HCT116 (cell line): ENCODE data around the gene CDH1. TPM values are rescaled to one million over a fixed set of nuclear protein-coding genes. Genes with fewer than 3 reads are reported as not detected.

Source experiments
- ATAC-seq: fragments of 200-7000 bp; cut with Tn5 transposase; 2 replicates; pipeline ENCODE4 v1.9.1; 2020; ENCODE audit warnings: mild to moderate bottlenecking, moderate library complexity
- BruUV-seq: library from RNA; stranded (reverse); fragments of 400-500 nt; replicated peaks from 2 replicates; lab custom pipeline; 2021; lab: Mats Ljungman, UMichigan
- CTCF ChIA-PET: fragments of 300-600 bp; sonication (Branson Sonifier 250); formaldehyde crosslinking; loops from one replicate; lab custom pipeline; 2021; ENCODE audit warnings: antibody characterized with exemption; lab: Charles Lee
- POLR2A ChIA-PET: fragments of 300-600, 350-600 bp; sonication (Branson Sonifier 250); formaldehyde crosslinking; loops from one replicate; lab custom pipeline; 2021; ENCODE audit warnings: antibody characterized with exemption; lab: Charles Lee
- RAD21 ChIA-PET, 2 experiments: fragments of 300-600 bp; sonication (Branson Sonifier 250); formaldehyde crosslinking; loops; one replicate each; lab custom pipeline; 2023; ENCODE audit warnings: low total read pairs in 2 of 2; ENCODE audit not compliant: uncharacterized antibody in 2 of 2, unreplicated experiment in 2 of 2, low non-redundant PET in 1 of 2; lab: Charles Lee
- DNase-seq: peaks from one replicate; pipeline ENCODE4 v3.0.0-alpha.2; 2010; ENCODE audit warnings: low read depth, low spot score
- H2AFZ ChIP-seq: fragments of 200-600 bp; shearing (Covaris generic), sonication (generic); 2 replicates; pipeline ENCODE4 v1.6.1; 2017; ENCODE audit warnings: low read depth, mixed run types, mixed read lengths, antibody characterized with exemption, low read length; ENCODE audit not compliant: poor library complexity, severe bottlenecking
- H3K27ac ChIP-seq: 2 replicates; pipeline ENCODE4 v1.5.1; 2012; ENCODE audit warnings: low read depth, low read length
- H3K27me3 ChIP-seq: fragments of 200-600 bp; sonication (generic); 2 replicates; pipeline ENCODE4 v1.6.1; 2016; ENCODE audit warnings: mixed run types, low read length, mixed read lengths; ENCODE audit not compliant: insufficient read depth
- H3K36me3 ChIP-seq, 2 experiments: fragments of 200-500 bp in 1 of 2; fragments of 200-600 bp in 1 of 2; sonication (Bioruptor generic) in 1 of 2; sonication (generic) in 1 of 2; 2 replicates each; pipeline versions ENCODE4 v1.5.1 to v1.6.1; 2014 to 2016; ENCODE audit warnings: low read length in 2 of 2, inconsistent platforms in 1 of 2, mixed read lengths in 1 of 2, mixed run types in 1 of 2; ENCODE audit not compliant: insufficient read depth in 2 of 2, control insufficient read depth in 1 of 2
- H3K4me1 ChIP-seq, 2 experiments: fragments of 200-600 bp in 1 of 2; sonication (generic) in 1 of 2; 2 replicates each; pipeline versions ENCODE4 v1.5.1 to v1.6.1; 2012 to 2017; ENCODE audit warnings: low read length in 2 of 2, inconsistent platforms in 1 of 2, mild to moderate bottlenecking in 1 of 2, mixed read lengths in 1 of 2, mixed run types in 1 of 2, moderate library complexity in 1 of 2; ENCODE audit not compliant: insufficient read depth in 2 of 2, control insufficient read depth in 1 of 2
- H3K4me2 ChIP-seq: fragments of 200-600 bp; sonication (generic); 2 replicates; pipeline ENCODE4 v1.6.1; 2017; ENCODE audit warnings: mixed run types, low read length, mixed read lengths
- H3K4me3 ChIP-seq, 2 experiments: fragments of 200-600 bp in 1 of 2; sonication (generic) in 1 of 2; replicated peaks in 1 of 2; 2 replicates each; pipeline ENCODE4 v1.5.1; 2011 to 2016; ENCODE audit warnings: low read length in 2 of 2, control low read depth in 1 of 2, low read depth in 1 of 2, mild to moderate bottlenecking in 1 of 2, mixed read lengths in 1 of 2, mixed run types in 1 of 2
- H3K79me2 ChIP-seq: fragments of 200-600 bp; sonication (generic); 2 replicates; pipeline ENCODE4 v1.6.1; 2017; ENCODE audit warnings: mild to moderate bottlenecking, mixed run types, low read length, moderate library complexity, mixed read lengths; ENCODE audit not compliant: insufficient read depth
- H3K9ac ChIP-seq: fragments of 200-600 bp; sonication (generic); 2 replicates; pipeline ENCODE4 v1.6.1; 2016; ENCODE audit warnings: low read length, mixed read lengths
- H3K9me2 ChIP-seq: fragments of 200-600 bp; sonication (generic), shearing (Covaris generic); 2 replicates; pipeline ENCODE4 v1.6.1; 2017; ENCODE audit warnings: mixed run types, mild to moderate bottlenecking, moderate library complexity; ENCODE audit not compliant: insufficient read depth
- H3K9me3 ChIP-seq, 2 experiments: fragments of 200-500 bp in 1 of 2; fragments of 200-600 bp in 1 of 2; sonication (Bioruptor generic) in 1 of 2; sonication (generic) in 1 of 2; 2 replicates each; pipeline ENCODE4 v1.6.1; 2014 to 2017; ENCODE audit warnings: low read length in 2 of 2, mixed read lengths in 2 of 2, inconsistent platforms in 1 of 2, low read depth in 1 of 2, mild to moderate bottlenecking in 1 of 2, mixed run types in 1 of 2, moderate library complexity in 1 of 2; ENCODE audit not compliant: control insufficient read depth in 1 of 2, insufficient read depth in 1 of 2
- H4K20me1 ChIP-seq: fragments of 200-600 bp; sonication (generic), shearing (Covaris generic); 2 replicates; pipeline ENCODE4 v1.6.1; 2017; ENCODE audit warnings: mixed run types, mild to moderate bottlenecking, moderate library complexity; ENCODE audit not compliant: insufficient read depth
- CEBPB ChIP-seq: IDR thresholded peaks from 2 replicates; pipeline ENCODE4 v1.6.1; 2012; ENCODE audit warnings: low read depth
- EGR1 ChIP-seq: IDR thresholded peaks from 2 replicates; pipeline ENCODE4 v1.6.1; 2012; ENCODE audit warnings: low read depth
- ELF1 ChIP-seq: IDR thresholded peaks from 2 replicates; pipeline ENCODE4 v1.6.1; 2012; ENCODE audit warnings: low read depth, borderline replicate concordance
- EZH2 ChIP-seq: fragments of 200-600 bp; sonication (generic); IDR thresholded peaks from 2 replicates; pipeline ENCODE4 v1.6.1; 2017; ENCODE audit warnings: antibody characterized with exemption, mixed run types
- FOSL1 ChIP-seq: IDR thresholded peaks from 2 replicates; pipeline ENCODE4 v1.6.1; 2012; ENCODE audit warnings: low read depth
- JUND ChIP-seq: IDR thresholded peaks from 2 replicates; pipeline ENCODE4 v1.6.1; 2012
- POLR2A ChIP-seq: IDR thresholded peaks from 2 replicates; pipeline ENCODE4 v1.7.0; 2011; ENCODE audit warnings: borderline replicate concordance; ENCODE audit not compliant: insufficient read depth, insufficient read length; ENCODE audit errors: extremely low read depth
- POLR2AphosphoS5 ChIP-seq: IDR thresholded peaks from 2 replicates; pipeline ENCODE4 v1.6.1; 2011; ENCODE audit warnings: mild to moderate bottlenecking, low read depth, low read length, moderate library complexity
- RAD21 ChIP-seq: IDR thresholded peaks from 2 replicates; pipeline ENCODE4 v1.6.1; 2012; ENCODE audit warnings: low read depth, mild to moderate bottlenecking
- SIN3A ChIP-seq: IDR thresholded peaks from 2 replicates; pipeline ENCODE4 v1.6.1; 2012; ENCODE audit warnings: low read depth
- SP1 ChIP-seq: IDR thresholded peaks from 2 replicates; pipeline ENCODE4 v1.6.1; 2012; ENCODE audit warnings: low read depth
- ZFX ChIP-seq: fragments of 450-650 bp; IDR thresholded peaks from 2 replicates; pipeline ENCODE4 v1.6.1; 2017
- ZNF274 ChIP-seq: fragments of 200-500 bp; sonication (Bioruptor generic); IDR thresholded peaks from 2 replicates; pipeline ENCODE4 v1.6.1; 2014; ENCODE audit warnings: mild to moderate bottlenecking, low read depth, low read length, inconsistent platforms
- intact Hi-C: fragments of 100-400 bp; cut with micrococcal nuclease; formaldehyde crosslinking; loops from 2 replicates; pipeline ENCODE4 v1.10.0; 2022
- total RNA-seq: library from RNA; stranded (reverse); gene quantifications from one replicate; pipeline ENCODE4 v1.2.1, GENCODE V29; 2021; ENCODE audit not compliant: unreplicated experiment
- TF ChIP-seq, protein P1 (sequence below), 3 experiments: fragments of 200-600 bp in 1 of 3; sonication (generic) in 1 of 3; IDR thresholded peaks in 2 of 3; conservative IDR thresholded peaks in 1 of 3; 2 replicates each; pipeline ENCODE4 v1.5.1; 2012 to 2017; ENCODE audit warnings: low read depth in 2 of 3, low read length in 2 of 3, antibody characterized with exemption in 1 of 3, borderline replicate concordance in 1 of 3, control low read depth in 1 of 3, mild to moderate bottlenecking in 1 of 3, mixed read lengths in 1 of 3, mixed run types in 1 of 3, moderate library complexity in 1 of 3; ENCODE audit not compliant: insufficient read depth in 1 of 3
- TF ChIP-seq, protein P2 (sequence below): IDR thresholded peaks from 2 replicates; pipeline ENCODE4 v1.6.1; 2012; ENCODE audit warnings: low read depth
- TF ChIP-seq, protein P3 (sequence below): IDR thresholded peaks from 2 replicates; pipeline ENCODE4 v1.6.1; 2011; ENCODE audit warnings: mild to moderate bottlenecking, low read length, moderate library complexity; ENCODE audit not compliant: insufficient replicate concordance; ENCODE audit errors: extremely low read depth

The CDH1 gene
- total RNA-seq, 1 experiment from 2014 or later = 73.2 TPM

GRCh38 chr16:68823401-68824135, 86.5 kb downstream of the CDH1 start:
- no peaks in the 10 kb centered on the region for H3K4me1 ChIP-seq
- intact Hi-C loops = no loop called here
- H3K4me3 ChIP-seq = no peak overlapping the region
- H2AFZ ChIP-seq = no peak overlapping the region
- H3K9ac ChIP-seq = no peak overlapping the region
- ATAC-seq = no peak
- H3K79me2 ChIP-seq = no peaks in the 10 kb centered on the region
- no TSS peak for BruUV-seq
- TF ChIP-seq, protein P1, sequence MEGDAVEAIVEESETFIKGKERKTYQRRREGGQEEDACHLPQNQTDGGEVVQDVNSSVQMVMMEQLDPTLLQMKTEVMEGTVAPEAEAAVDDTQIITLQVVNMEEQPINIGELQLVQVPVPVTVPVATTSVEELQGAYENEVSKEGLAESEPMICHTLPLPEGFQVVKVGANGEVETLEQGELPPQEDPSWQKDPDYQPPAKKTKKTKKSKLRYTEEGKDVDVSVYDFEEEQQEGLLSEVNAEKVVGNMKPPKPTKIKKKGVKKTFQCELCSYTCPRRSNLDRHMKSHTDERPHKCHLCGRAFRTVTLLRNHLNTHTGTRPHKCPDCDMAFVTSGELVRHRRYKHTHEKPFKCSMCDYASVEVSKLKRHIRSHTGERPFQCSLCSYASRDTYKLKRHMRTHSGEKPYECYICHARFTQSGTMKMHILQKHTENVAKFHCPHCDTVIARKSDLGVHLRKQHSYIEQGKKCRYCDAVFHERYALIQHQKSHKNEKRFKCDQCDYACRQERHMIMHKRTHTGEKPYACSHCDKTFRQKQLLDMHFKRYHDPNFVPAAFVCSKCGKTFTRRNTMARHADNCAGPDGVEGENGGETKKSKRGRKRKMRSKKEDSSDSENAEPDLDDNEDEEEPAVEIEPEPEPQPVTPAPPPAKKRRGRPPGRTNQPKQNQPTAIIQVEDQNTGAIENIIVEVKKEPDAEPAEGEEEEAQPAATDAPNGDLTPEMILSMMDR (IDR thresholded peaks at IDR 0.05 in 2 of 3, conservative IDR thresholded peaks at IDR 0.05 in 1 of 3; ENCODE audit: borderline replicate concordance in 1 of 3, insufficient read depth in 1 of 3, low read depth in 2 of 3, low read length in 2 of 3) = no peak
- TF ChIP-seq POLR2AphosphoS5 (no peak), SP1 (no peak), SIN3A (no peak), ZFX (no peak), POLR2A (no peak), JUND (no peak), ELF1 (no peak), ZNF274 (no peak), RAD21 (no peak), EZH2 (no peak), FOSL1 (no peak), CEBPB (no peak), EGR1 (no peak)
- TF ChIP-seq, protein P2, sequence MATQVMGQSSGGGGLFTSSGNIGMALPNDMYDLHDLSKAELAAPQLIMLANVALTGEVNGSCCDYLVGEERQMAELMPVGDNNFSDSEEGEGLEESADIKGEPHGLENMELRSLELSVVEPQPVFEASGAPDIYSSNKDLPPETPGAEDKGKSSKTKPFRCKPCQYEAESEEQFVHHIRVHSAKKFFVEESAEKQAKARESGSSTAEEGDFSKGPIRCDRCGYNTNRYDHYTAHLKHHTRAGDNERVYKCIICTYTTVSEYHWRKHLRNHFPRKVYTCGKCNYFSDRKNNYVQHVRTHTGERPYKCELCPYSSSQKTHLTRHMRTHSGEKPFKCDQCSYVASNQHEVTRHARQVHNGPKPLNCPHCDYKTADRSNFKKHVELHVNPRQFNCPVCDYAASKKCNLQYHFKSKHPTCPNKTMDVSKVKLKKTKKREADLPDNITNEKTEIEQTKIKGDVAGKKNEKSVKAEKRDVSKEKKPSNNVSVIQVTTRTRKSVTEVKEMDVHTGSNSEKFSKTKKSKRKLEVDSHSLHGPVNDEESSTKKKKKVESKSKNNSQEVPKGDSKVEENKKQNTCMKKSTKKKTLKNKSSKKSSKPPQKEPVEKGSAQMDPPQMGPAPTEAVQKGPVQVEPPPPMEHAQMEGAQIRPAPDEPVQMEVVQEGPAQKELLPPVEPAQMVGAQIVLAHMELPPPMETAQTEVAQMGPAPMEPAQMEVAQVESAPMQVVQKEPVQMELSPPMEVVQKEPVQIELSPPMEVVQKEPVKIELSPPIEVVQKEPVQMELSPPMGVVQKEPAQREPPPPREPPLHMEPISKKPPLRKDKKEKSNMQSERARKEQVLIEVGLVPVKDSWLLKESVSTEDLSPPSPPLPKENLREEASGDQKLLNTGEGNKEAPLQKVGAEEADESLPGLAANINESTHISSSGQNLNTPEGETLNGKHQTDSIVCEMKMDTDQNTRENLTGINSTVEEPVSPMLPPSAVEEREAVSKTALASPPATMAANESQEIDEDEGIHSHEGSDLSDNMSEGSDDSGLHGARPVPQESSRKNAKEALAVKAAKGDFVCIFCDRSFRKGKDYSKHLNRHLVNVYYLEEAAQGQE = no peak
- TF ChIP-seq, protein P3, sequence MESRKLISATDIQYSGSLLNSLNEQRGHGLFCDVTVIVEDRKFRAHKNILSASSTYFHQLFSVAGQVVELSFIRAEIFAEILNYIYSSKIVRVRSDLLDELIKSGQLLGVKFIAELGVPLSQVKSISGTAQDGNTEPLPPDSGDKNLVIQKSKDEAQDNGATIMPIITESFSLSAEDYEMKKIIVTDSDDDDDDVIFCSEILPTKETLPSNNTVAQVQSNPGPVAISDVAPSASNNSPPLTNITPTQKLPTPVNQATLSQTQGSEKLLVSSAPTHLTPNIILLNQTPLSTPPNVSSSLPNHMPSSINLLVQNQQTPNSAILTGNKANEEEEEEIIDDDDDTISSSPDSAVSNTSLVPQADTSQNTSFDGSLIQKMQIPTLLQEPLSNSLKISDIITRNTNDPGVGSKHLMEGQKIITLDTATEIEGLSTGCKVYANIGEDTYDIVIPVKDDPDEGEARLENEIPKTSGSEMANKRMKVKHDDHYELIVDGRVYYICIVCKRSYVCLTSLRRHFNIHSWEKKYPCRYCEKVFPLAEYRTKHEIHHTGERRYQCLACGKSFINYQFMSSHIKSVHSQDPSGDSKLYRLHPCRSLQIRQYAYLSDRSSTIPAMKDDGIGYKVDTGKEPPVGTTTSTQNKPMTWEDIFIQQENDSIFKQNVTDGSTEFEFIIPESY = no peak
- TF ChIP-seq, all 23 proteins: peak for 0
- H3K4me2 ChIP-seq = no peak overlapping the region
- H3K9me3 ChIP-seq = no peaks in the 10 kb centered on the region
- POLR2A ChIA-PET = interaction anchor here (1.2 kb wide), 1 partner anchor 86 kb away, joined by 3 read pairs; the partner anchor contains the start of gene CDH1
- no peaks in the 10 kb centered on the region for H3K27me3 ChIP-seq
- H3K27ac ChIP-seq = no peak overlapping the region
- RAD21 ChIA-PET = no interaction called here
- CTCF ChIA-PET = no interaction called here
- peaks cover 22 to 32% of the 10 kb centered on the region in 2 experiments for H3K36me3 ChIP-seq
- no peak for DNase-seq
- H3K9me2 ChIP-seq = no peaks in the 10 kb centered on the region
- H4K20me1 ChIP-seq = no peaks in the 10 kb centered on the region
